GM12878 (cell line): Measurements from ENCODE around the gene THAP4.

Experiments
- EZH2 ChIP-seq: IDR thresholded peaks from 2 replicates; pipeline ENCODE4 v1.6.1; 2012; ENCODE audit warnings: low read depth, mild to moderate bottlenecking, control low read depth, inconsistent platforms, low read length, borderline replicate concordance; ENCODE audit not compliant: control insufficient read depth
- ZNF24 ChIP-seq: fragments of 450-650 bp; IDR thresholded peaks from 2 replicates; pipeline ENCODE4 v1.6.1; 2017; ENCODE audit warnings: antibody characterized with exemption, mild to moderate bottlenecking
- TF ChIP-seq, protein P1 (sequence below), 3 experiments: IDR thresholded peaks in 2 of 3; conservative IDR thresholded peaks in 1 of 3; 2 replicates each; pipeline ENCODE4 v1.5.1; 2011; ENCODE audit warnings: low read depth in 3 of 3, low read length in 3 of 3, mild to moderate bottlenecking in 3 of 3, control low read depth in 2 of 3, moderate library complexity in 2 of 3, inconsistent platforms in 1 of 3, mixed read lengths in 1 of 3; ENCODE audit not compliant: control insufficient read depth in 2 of 3, insufficient read depth in 1 of 3; ENCODE audit errors: extremely low read depth in 1 of 3

DNA sequence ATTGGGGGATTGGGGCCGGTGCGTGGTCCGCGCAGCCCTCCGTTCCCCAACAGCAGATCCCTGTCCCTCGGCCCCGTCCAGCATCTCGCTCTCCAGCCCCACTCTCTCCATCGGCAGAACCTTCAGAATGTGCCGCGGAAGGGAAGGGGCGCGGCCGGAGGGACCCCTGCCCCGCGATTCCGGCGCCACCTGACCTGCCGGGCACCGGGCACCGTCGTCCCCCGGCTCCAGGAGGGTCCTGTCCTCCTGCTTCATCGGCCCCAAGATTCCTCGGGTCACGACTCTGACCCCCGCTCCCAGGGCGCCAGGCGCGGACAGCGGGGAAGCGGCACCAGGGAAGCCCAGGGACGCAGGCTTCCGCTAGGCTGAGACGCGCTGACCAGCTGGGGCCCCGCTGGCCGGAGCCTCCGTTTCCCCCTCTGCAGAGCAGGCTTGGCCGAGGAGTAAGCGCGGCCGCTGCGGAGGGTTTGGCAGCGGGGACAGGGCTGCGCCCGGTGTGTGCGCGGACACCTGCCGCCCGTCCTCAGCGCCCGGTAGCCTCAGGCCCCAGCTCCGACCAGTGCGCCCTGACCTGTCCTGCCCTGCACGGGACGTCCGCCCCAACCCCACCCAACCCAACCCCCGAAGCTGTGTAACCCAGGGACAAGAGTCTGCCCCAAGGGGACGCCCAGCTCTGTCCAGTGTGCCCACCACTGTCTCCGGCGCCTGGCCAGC, 95.2 kb downstream of the THAP4 start:
- TF ChIP-seq EZH2 (no peak), ZNF24 (no peak)
- TF ChIP-seq, protein P1, sequence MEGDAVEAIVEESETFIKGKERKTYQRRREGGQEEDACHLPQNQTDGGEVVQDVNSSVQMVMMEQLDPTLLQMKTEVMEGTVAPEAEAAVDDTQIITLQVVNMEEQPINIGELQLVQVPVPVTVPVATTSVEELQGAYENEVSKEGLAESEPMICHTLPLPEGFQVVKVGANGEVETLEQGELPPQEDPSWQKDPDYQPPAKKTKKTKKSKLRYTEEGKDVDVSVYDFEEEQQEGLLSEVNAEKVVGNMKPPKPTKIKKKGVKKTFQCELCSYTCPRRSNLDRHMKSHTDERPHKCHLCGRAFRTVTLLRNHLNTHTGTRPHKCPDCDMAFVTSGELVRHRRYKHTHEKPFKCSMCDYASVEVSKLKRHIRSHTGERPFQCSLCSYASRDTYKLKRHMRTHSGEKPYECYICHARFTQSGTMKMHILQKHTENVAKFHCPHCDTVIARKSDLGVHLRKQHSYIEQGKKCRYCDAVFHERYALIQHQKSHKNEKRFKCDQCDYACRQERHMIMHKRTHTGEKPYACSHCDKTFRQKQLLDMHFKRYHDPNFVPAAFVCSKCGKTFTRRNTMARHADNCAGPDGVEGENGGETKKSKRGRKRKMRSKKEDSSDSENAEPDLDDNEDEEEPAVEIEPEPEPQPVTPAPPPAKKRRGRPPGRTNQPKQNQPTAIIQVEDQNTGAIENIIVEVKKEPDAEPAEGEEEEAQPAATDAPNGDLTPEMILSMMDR (IDR thresholded peaks at IDR 0.05 in 2 of 3, conservative IDR thresholded peaks at IDR 0.05 in 1 of 3; ENCODE audit: control insufficient read depth in 2 of 3, extremely low read depth in 1 of 3, insufficient read depth in 1 of 3, low read depth in 3 of 3, low read length in 3 of 3): no peak
